Skin epidermis (tissue), 12 donors: Measurements from ENCODE around the gene PAOX.

Experiments
- H3K27ac ChIP-seq, 21 experiments: fragments of 200-600 bp; sonication (generic) in 11 of 21; one replicate each; pipeline ENCODE4 v1.5.0; 2020; ENCODE audit warnings: mild to moderate bottlenecking in 3 of 21, inconsistent platforms in 2 of 21, moderate library complexity in 2 of 21
- H3K4me3 ChIP-seq, 7 experiments: fragments of 200-600 bp; sonication (generic) in 2 of 7; one replicate each; pipeline ENCODE4 v1.5.0; 2020; ENCODE audit warnings: inconsistent platforms in 2 of 7, mild to moderate bottlenecking in 2 of 7, moderate library complexity in 1 of 7

PAOX gene

GRCh38 chr10:133379152-133379800 lies at the start of gene PAOX:
Gene PAOX, plus strand, starts transcription at chr10:133379262. Its CDS starts 55 bp downstream, at chr10:133379317.
- peak within 1 kb of the TSS; percentile 73 to 96 (median 81) for H3K4me3 ChIP-seq
- peak within 1 kb of the TSS; percentile 51 to 95 (median 83) for H3K27ac ChIP-seq

DNA sequence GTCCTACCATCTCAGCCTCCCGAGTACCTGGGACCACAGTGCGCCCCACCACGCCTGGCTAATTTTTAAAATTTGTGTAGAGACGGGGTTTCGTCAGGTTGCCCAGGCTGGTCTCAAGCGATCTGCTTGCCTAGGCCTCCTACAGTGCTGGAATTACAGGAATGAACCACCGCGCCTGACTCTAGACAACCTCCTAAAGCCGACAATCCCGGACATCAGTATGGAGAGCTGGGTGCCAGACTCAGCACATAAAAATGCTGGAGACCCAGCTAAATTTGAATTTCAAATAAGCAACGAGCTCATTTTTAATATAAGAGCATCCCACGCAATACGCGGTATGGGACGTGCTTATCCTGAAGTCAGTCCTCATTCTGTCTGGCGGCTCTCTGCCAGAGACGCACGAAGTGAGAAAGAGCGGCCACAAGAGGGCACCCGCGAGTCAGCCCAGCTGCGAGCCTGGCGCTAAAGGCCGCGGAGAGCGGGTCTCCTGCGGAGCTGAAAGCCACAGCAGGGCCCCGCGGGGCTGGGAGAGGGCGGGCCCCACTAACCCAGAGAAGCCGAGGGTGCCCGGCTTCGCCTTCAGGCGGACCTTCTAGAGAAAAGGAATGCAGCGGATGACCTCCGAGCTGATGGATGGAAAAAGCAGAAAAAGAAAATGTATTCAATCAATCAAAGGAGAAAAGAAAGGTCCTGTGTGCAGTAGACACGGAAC lies 49.4 kb upstream of the PAOX start:
- Histone ChIP-seq H3K4me3 (peak overlapping the region in 3 of 7 experiments; percentile 4 to 19 (median 9)), H3K27ac (no peak overlapping the region)

DNA sequence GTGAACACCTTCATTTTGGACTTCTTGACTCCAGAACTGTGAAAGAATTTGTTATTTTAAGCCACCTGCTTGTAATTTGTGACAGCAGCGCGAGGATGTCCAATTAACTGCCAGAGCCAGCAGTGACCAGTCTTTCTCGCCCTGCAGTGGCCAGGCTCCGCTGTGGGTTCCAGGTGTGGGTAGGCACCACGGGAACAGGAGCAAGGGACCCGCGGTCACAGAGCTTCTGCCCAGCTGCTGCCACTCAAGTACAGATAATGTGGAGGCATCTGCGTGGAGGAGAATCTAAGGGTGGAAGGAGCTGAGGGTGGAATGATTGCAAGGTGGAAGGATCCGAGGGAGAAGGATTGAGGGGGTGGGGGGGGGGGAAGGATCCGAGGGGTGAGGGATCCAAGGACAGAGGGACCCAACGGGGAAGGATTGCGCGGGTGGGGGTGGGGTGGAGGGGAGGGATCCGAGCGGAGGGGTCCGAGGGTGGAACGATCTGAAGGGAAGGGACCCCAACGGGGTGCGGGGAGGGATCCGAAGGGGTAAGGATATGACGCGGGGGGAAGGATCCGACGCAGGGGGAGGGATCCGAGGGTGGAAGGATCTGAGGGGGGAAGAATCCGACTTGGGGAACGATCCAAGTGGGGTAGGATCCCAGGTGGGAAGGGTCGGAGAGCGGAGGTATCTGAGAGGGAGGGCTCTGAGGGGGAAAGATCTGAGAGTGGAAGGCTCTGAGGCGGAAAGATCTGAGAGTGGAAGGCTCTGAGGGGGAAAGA lies 45.9 kb upstream of the PAOX start:
- Histone ChIP-seq H3K27ac (no peak overlapping the region), H3K4me3 (no peak overlapping the region)

GRCh38 chr10:133334503-133335245 lies 44.4 kb upstream of the PAOX start:
- Histone ChIP-seq H3K27ac (peak overlapping the region in 2 of 21 experiments; percentile 21 to 50), H3K4me3 (peak overlapping the region; percentile 4 to 38 (median 21))

GRCh38 chr10:133335246-133336117 lies 43.6 kb upstream of the PAOX start:
- H3K4me3 ChIP-seq, result peak overlapping the region; percentile 4 to 38 (median 21)
- H3K27ac ChIP-seq, result peak overlapping the region in 5 of 21 experiments; percentile 3 to 50 (median 21)

DNA sequence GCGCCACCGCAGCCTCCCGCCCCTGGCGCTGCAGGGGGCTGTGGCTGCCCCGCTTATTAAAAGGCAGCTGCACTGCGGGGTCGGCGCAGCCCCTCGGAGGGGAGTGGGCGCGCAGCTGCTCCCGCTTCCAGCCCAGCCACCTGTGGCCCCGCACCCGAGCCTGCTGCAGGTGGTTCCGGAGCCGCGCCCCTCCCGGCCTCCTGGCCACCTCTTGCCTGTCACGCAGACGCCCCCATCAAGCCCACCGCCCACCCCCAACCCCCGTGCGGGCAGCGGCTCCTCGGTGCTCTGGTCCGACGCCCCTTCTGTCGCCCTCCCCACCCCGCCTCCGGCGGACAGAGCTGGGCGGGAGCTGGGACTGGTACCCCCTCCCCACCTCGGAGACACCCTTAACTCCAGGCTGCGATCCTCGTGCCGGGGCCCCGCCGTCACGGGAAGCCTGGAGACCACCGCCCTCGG lies 42.9 kb upstream of the PAOX start:
- Histone ChIP-seq H3K27ac (peak overlapping the region in 3 of 21 experiments; percentile 3 to 50 (median 23)), H3K4me3 (peak overlapping the region; percentile 4 to 38 (median 21))

- Histone ChIP-seq H3K27ac (peak within 1 kb of the TSS in 3 of 21 experiments; percentile 3 to 50 (median 23)), H3K4me3 (peak within 1 kb of the TSS; percentile 4 to 38 (median 21))
Measured at GRCh38 chr10:133336577-133337369, 42.3 kb upstream of the PAOX start, which contains the start of gene CALY. Gene CALY, minus strand, starts transcription at chr10:133336896. Its CDS starts 7,907 bp downstream, at chr10:133328989.

- no peak overlapping the region for H3K27ac ChIP-seq
- no peak overlapping the region for H3K4me3 ChIP-seq
Measured at GRCh38 chr10:133337370-133337725, 41.7 kb upstream of the PAOX start.

- Histone ChIP-seq H3K27ac (no peak overlapping the region), H3K4me3 (no peak overlapping the region)
Measured at GRCh38 chr10:133338080-133339071, 40.7 kb upstream of the PAOX start.

DNA sequence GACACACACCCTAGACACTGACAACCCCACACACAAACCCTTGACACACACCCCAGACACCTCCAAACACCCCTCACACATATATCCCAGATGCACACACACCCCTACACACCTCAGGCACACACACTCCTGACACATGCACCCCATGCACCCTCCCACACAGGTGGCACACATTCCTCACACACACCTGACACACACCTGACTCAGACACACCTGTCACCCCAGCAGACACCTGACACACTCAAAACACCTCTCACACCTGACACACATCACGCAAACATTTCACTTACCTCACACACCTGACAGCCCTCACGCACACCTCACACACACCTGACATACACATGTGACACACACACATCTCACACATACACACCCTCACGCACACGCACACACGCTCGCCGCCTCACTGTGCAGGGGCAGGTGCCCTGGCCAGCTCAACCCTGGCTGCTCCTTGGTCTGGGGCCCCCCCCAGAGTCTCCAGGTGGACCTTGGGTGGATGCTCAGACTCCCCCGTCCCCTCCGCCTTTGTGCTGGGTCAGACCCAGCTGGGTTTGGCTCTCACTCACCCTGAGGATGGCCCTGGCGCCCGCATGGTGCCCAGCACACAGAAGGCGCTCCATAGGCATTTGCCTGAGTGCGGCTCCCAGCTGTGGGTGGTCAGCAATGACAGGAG lies 39.2 kb upstream of the PAOX start:
- Histone ChIP-seq H3K4me3 (no peak overlapping the region), H3K27ac (no peak overlapping the region)

DNA sequence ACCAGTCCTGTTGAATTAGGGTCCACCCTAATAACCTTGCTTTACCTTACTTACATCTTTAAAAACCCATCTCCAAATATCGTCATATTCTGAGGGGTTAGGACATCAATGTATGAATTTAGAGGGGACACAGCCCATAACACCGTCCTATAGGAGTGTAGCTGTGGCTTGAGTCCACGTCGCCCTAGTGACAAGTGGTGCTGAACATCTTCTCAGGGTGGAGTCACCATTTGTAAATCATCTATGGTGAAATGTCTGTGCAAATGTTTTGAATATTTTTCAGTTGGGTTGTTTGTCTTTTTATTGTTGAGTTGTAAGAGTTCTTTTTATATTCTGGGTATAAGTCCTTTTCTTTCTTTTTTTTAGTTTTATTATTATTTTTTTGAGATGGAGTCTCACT lies 37.1 kb upstream of the PAOX start:
- H3K27ac ChIP-seq, result no peak overlapping the region
- H3K4me3 ChIP-seq, result no peak overlapping the region

DNA sequence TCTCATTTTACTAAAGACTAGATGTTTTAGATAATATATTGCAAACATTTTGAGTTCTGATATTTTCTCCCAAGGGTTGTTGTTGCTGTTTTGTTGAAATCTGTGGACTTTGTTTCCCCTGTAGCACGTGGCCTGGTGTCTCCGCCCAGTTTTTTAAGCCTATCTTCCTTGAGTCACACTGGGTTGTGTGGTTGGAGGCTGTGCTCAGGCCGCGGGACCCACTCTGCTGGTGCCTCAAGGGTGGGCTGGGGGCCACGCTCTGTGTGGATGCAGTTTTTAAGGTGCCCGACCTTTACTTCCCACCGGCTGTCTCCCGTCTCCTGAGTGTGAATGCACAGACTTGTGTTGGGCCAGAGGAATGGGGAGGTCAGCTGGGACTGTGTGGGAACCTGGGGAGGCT lies 36.1 kb upstream of the PAOX start:
- no peak overlapping the region for H3K4me3 ChIP-seq
- H3K27ac ChIP-seq, result no peak overlapping the region

DNA sequence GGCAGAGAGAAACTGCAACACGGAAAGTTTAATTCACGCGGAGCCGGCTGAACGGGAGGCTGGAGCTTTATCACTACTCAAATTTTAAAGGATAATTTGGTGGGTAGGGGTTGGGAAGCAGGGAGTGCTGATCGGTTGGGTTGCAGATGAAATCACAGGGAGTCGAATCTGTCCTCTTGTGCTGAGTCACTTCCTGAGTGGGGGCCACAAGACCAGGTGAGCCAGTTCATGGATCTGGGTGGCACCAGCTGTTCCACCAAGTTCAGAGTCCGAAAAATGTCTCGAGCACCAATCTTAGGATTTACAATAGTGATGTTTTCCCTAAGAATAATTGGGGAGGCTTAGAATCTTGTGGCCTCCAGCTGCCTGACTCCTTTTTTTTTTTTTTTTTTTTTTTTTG lies 35.5 kb upstream of the PAOX start:
- Histone ChIP-seq H3K27ac (no peak overlapping the region), H3K4me3 (no peak overlapping the region)

- Histone ChIP-seq H3K4me3 (no peak overlapping the region), H3K27ac (no peak overlapping the region)
Measured at GRCh38 chr10:133344236-133344635, 34.8 kb upstream of the PAOX start.

DNA sequence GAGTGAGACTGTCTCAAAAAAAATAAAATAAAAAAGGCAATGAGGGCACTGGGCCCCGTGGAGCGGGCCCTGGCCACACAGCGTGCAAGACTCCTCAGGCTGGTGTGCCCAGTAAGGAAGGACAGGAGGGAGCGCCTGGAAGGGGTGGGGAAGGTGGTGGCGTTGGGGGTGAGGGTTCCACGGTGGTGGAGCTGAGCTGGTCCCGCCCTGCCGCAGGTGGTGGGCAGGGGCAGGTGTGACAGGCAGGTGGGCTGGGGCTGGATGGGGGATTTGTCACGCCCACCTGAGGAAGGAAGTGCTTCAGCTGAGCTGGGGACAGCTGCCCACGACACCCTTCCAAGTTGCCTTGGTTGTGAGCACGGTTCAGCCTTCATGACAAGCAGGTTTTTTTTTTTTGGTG lies 32.6 kb upstream of the PAOX start:
- no peak overlapping the region for H3K4me3 ChIP-seq
- no peak overlapping the region for H3K27ac ChIP-seq
